Eye (tissue), 1 donor: ENCODE data around the gene TUBG2.
"Not testable (repeated sequence)": the region's sequence is repeated elsewhere in the genome, so short reads cannot be mapped to it uniquely, and the experiment has no call there.

Experiments
- DNase-seq: peaks from one replicate; pipeline ENCODE4 v3.0.0-alpha.2; 2015

Gene TUBG2

GRCh38 chr17:42659079-42659931 is at the start of gene TUBG2:
Gene TUBG2, plus strand, starts transcription at chr17:42659284. Its CDS starts 220 bp downstream, at chr17:42659504.
- peak; percentile 96 for DNase-seq

- DNase-seq = peak; percentile 5
These were observed 49.0 kb upstream of the TUBG2 start for GRCh38 chr17:42609814-42610801.

GRCh38 chr17:42612013-42612412 is 47.1 kb upstream of the TUBG2 start:
- DNase-seq = no peak

- DNase-seq = no peak
These were observed 45.3 kb upstream of the TUBG2 start for GRCh38 chr17:42613699-42614295.

GRCh38 chr17:42617956-42618431 is 41.1 kb upstream of the TUBG2 start:
- peak; percentile 7 for DNase-seq

GRCh38 chr17:42618442-42619150 is 40.5 kb upstream of the TUBG2 start:
- peak; percentile 34 for DNase-seq

GRCh38 chr17:42621987-42622386 is 37.1 kb upstream of the TUBG2 start:
- not testable (repeated sequence) for DNase-seq

- no peak for DNase-seq
These were observed 35.8 kb upstream of the TUBG2 start for GRCh38 chr17:42623271-42623670.

GRCh38 chr17:42623732-42624596 is 35.1 kb upstream of the TUBG2 start:
- no peak for DNase-seq

- not testable (repeated sequence) for DNase-seq
These were observed 31.9 kb upstream of the TUBG2 start for GRCh38 chr17:42627032-42627764.

GRCh38 chr17:42629411-42630009 is 29.6 kb upstream of the TUBG2 start:
- no peak for DNase-seq

- DNase-seq = no peak
These were observed 26.1 kb upstream of the TUBG2 start for GRCh38 chr17:42632949-42633444.

- DNase-seq = no peak
These were observed 19.5 kb upstream of the TUBG2 start for GRCh38 chr17:42639525-42640113.

GRCh38 chr17:42640121-42640520 is 19.0 kb upstream of the TUBG2 start:
- no peak for DNase-seq

- DNase-seq = peak; percentile 53
These were observed 16.7 kb upstream of the TUBG2 start for GRCh38 chr17:42642336-42642735.

GRCh38 chr17:42647778-42648177 is 11.3 kb upstream of the TUBG2 start:
- no peak for DNase-seq

- no peak for DNase-seq
These were observed 7.7 kb upstream of the TUBG2 start for GRCh38 chr17:42651392-42651791.

- DNase-seq = peak; percentile 93
These were observed 5.6 kb upstream of the TUBG2 start for GRCh38 chr17:42653179-42654124.
